Urothelium cell line (cell line): ENCODE data around the gene GALNT3.
A peak's percentile ranks its signal among the peaks of the same experiment; 100 is the strongest.

Source experiments
- DNase-seq: peaks from one replicate; pipeline ENCODE4 v3.0.0; 2011; ENCODE audit warnings: low spot score, mixed read lengths
- FAIRE-seq: peaks from 2 replicates; lab custom pipeline; 2011; peaks lifted over from hg19 to GRCh38; lab: Jason Lieb, UNC

GALNT3 gene

DNA sequence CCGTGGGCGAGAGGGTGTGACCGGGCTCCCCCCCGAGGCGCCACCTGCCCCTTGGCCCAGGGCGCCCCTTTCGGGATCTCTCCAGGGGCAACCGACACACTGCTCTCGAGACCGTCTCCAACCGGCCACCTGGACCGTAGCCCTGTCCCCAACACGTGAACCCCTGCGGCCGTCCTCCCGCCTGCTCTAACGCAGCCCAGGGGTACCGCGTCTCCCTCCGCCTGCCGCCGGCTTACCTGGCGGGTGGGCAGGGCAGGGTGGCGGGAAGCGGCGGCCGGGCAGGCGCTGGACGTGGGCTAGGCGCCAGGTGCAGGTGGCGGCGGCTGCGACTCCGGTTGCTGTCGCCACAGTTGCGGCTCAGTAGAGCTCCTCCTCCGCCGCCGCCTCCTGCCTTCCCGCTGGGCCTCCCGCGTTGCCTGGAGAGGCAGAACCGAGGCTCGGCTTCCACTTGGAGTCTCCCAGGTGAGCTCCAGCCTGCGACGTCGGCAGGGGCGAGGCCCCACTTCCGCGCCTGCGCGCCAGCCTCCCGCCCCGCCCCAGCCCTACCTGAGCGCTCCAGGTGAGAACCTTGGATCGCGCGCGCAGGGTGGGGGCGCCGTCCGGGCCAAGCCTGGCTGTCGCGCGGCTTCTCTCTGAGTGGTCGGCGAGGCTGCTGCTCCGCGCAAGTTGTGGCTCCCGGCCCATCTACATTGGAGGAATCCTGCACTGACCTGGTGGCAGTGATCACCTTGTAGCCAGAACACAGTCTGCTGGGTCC, at the start of gene GALNT3:
Gene GALNT3 (minus strand): TSS at position 469 of the 757 bp plus-strand sequence. CDS start 23,547 bp downstream, outside the sequence.
- FAIRE-seq, result no peak
- DNase-seq, result no peak

DNA sequence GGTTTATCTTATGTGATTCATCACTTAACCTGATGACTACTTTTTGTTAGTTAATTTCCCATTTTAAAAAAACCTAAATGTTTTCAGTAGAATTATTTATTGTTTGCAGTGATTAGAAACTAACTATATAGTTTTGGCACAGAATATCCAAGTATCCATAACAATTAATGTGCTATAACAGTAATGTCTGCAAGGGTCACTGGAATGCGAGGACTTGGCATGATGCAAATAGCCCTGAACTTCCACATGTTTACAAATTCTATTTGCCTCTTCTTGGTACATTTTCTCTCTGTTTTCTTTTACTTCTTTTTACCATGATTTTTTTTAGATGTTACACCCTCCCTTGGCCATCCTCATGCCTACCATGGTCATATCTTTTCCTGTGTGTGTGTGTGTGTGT, 49.3 kb upstream of the GALNT3 start:
- DNase-seq, result no peak
- no peak for FAIRE-seq

DNA sequence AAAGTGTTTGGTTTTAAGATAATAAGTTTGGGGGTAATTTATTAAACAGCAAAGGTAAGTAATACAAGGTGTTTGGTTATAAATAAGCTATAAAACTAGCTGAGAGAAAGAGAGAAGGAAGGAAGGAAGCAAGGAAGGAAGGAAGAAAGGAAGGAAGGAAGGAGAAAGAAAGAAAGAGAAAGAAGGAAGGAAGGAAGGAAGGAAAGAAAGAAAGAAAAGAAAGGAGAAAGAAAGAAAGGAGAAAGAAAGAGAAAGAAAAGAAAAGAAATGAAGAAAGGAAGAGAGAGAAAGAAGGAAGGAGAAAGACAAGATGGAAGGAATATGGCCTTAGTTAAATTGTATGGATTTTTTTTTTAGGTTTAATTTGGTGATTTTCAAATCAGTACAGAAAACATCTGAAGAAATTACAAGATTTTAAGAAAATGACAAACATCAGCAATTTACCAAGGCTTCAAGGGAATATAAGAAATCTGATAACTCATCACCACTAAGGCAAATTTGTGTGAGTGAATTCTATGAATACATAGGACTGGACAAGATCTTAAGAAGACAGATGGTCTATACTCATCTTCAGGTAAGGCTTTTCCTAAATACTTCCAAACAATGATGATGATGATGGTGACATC, 46.4 kb upstream of the GALNT3 start:
- DNase-seq (no peak), FAIRE-seq (no peak)

DNA sequence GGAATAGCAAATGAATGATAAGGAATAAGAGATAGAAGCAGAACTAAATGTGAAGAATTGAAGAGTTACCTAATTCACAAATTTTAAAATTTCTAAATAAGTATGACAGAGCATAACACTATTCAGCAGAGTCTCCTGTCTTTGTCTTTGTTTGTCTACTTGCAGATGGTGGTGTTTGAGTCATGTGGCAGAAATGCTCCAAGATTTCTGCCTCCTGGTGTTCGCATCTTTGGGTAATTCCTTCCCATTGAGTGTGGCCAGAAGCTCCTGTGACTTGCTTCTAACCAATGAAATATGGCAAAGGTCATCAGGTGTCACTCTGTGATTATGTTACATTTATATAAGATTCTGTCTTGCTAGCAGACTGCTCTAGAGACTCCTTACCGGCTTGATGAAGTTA, 45.6 kb upstream of the GALNT3 start:
- FAIRE-seq (no peak), DNase-seq (no peak)

DNA sequence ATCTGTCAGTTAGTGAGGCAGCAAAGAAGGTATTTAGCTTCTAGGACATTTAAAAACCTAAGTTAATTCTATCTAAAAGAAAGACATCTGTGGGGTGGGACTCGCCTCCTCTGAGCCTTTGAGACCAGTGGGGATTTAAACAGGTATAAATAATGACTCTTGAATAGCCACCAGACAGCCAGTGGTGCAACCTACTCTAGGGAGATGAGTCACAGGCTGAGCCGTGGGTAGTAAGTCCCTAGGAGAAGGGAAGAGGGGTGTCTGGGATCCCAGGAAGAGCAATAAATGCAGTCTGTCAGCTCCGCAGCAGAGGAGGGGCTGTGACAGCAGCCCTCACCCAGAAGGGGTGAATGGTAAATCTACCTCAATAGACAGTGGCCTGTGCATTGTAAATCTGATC, 43.1 kb upstream of the GALNT3 start:
- DNase-seq (peak; percentile 44), FAIRE-seq (peak; percentile 48)

DNA sequence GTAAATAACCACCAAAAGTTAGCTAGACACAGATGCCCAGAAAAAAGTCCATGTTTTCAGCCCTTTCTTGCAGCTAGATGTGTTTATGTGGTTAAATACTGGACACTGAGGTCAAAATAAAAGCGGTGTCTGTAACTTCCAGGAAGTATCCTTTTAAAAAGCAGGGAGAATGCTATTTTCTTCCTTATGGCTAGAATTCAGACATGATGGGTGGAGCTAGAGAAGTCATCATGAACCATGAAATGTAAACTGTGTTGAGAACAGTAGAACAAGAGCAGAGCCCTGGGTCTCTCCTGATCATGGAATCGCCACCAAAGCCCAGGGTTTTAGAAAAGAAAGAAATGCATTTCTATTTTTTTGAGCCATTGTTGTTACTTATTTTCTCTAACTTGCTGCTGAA, 41.3 kb upstream of the GALNT3 start:
- FAIRE-seq, result no peak

DNA sequence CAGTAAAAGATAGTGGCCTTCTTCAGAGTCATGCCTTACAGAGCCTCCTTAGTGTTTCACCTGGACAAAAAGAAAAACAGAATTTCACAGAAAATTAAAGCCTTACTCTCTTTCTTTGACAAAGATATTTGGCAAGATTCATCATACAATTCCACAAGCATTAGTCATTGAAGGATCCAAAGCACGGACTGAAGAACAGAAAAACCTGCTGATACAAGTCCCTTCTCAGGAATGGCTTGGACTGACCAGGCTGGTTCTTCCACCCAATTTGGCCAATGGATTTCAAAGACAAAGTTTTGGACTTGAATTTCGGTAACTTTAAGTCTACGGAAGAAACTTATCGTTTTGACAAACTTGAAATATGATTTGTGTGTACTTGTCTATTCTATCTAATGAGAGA, 39.1 kb upstream of the GALNT3 start:
- DNase-seq, result peak; percentile 60
- no peak for FAIRE-seq

More for the DNA sequence above, 41.3 kb upstream of the GALNT3 start:
- no peak for DNase-seq

DNA sequence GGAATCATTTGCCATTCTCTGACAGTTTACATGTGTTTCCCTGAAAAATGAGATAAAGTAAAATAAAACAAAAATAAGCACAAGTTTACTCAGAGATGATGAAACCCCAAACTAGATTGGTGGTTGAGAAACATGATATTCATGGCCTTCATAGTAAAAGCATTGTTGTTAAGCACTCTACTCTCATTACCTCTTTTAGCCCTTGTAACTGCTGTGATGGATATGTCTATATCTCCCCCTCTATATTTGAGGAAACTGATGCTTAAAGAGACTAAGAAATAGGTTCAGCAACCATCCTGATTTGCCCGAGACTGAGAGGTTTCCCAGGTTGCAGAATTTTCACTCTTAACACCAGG, 33.9 kb upstream of the GALNT3 start:
- FAIRE-seq, result no peak

DNA sequence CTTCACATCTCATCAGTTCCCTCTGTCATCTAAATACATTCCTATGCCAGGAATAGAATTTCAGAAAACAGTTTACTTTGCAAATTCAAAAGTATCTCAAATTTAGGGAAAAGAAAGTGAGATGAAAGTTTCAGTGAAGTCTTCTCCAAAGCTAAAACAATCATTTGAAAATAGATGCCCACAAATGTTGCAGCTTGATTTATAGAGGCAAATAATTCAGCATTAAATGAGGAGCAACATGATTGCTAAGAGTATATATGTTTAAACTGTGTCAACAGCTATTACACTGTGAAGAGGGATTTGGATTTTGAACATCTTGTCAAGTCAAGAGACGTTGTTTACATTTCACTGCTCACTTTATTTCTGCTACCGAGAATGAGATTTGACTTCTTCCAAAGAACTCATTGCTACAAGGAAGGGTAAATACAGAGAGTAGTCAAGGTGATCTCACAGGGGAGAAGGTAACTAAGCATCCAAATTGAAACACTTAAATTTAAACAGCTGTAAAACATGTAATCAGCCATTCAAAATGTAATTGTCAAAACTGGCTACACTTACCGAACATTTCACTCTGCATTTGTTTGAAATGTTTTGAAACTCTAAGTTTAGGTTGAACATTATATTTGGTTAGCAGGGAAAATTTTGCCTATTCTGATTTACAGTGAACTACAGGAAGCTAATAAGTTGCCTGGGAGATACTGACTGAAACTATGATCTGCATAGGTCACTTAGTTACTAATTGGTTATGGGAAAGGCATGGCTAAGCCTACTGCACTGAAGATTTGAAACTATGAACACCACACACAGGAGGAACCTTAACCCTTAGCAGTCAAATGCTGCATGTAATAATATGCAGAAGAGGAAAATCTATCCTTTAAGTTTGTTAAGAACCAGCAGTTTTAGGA, 33.2 kb upstream of the GALNT3 start:
- no peak for FAIRE-seq
- DNase-seq, result no peak

More for the DNA sequence above, 33.9 kb upstream of the GALNT3 start:
- no peak for DNase-seq

DNA sequence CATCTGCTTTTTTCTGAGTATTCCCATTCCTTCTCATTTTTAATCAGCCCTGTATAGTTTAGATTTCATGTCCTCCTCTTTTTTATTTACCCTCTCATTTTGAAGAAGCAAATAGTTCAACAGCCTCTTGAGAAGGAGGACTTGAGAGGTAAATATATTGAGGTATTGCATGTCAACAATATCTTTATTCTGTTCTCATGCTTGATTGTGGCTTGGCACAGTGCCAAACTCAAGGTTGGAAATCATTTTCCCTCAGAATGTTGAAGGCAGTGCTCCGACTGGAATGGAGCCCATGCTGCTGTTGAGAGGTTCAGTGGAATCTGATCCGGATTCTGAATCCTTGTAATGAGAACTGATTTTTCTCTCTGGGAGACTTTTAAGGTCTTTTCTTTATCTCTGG, 31.0 kb upstream of the GALNT3 start:
- FAIRE-seq (no peak), DNase-seq (peak; percentile 18)

DNA sequence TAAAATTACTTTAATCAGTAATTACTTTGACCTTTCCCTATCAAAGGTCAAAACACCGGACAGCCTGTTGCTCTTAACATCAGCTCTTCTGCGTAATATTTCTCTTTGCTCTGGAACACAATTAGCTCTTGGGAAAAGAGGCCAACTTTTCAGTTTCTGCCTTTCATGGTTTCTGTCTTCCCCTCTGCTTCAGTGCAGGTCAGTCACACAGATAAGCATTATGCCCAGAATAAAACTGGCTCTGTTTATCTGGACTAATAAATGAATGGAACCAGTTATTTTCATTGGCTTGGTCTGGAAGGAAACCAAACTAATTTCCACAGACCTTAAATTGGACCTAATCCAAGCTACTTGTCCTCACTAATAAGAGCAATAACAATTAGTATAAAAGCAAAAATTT, 26.2 kb upstream of the GALNT3 start:
- FAIRE-seq, result no peak
- DNase-seq, result no peak

DNA sequence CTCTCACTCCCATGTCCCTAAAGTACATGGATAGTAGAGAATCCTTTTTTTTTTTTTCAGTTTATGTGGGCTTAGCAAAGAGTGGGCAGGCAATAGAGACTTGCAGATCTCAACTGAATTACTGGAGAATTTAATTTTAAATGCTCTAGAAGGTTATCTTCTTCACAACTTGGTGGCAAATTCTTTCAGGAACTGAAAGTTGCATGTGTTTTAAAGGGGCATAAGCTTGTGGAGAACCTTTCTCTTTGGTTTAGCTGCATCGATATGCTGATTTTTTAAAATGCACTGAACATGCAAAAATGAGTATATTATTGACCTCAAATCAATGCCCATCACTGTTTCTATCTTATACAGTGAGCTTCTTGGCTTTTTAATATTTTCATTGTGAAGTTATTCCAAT, 24.9 kb upstream of the GALNT3 start:
- FAIRE-seq (no peak), DNase-seq (no peak)

DNA sequence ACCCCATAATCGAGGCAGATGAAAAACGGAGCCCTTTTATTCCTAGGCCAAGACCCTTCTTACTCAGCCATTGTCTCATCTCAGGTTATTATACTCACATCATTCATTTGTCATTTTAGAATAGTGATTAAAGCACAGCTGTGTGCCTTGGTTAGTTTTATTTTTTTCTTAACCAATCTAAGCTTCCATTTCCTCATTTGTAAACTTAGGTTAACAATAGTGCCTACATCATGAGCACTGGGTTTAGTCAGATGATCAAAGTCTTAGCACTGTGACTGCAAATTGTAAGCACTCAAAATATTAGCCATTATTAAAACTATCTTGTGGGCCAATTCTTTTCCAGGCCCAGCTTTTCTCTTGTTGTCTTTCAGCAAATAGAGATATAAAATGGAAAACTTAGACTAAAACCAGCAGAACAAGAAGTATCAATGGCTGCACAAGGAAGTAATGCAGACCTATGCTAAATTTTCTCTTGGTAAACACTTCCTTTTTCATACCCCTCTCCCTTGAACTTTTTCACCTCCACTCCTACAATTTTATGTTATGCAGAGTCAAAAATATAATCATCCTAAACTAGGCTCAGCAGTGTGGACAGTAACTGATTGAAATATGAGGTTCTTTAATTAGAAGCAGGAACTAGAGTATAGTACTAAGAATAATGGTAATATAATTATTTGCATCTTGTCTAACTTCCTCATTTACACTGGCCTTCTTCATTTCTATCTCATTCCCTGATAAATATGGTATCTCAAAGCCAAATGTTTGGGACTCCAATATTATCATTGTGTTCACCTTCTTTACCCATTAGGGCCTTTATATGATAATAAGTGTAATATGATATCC, 21.5 kb upstream of the GALNT3 start:
- DNase-seq, result no peak
- no peak for FAIRE-seq

DNA sequence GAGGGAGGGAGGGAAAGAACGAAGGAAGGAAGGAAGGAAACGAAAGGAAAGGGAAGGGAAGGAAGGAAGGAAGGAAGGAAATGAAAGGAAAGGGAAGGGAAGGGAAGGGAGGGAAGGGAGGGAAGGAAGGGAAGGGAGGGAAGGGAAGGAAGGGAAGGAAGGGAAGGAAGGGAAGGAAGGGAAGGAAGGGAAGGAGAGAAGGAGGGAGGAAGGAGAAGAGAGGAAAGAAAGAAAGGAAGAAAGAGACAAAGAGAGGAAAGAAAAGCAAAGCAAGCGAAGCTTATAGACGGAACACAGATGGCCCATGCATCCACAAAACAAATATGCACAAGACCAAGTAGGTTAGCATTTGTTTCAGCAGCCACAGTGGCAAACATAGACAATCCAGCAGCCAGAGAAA, 20.4 kb upstream of the GALNT3 start:
- no peak for DNase-seq
- FAIRE-seq, result no peak

DNA sequence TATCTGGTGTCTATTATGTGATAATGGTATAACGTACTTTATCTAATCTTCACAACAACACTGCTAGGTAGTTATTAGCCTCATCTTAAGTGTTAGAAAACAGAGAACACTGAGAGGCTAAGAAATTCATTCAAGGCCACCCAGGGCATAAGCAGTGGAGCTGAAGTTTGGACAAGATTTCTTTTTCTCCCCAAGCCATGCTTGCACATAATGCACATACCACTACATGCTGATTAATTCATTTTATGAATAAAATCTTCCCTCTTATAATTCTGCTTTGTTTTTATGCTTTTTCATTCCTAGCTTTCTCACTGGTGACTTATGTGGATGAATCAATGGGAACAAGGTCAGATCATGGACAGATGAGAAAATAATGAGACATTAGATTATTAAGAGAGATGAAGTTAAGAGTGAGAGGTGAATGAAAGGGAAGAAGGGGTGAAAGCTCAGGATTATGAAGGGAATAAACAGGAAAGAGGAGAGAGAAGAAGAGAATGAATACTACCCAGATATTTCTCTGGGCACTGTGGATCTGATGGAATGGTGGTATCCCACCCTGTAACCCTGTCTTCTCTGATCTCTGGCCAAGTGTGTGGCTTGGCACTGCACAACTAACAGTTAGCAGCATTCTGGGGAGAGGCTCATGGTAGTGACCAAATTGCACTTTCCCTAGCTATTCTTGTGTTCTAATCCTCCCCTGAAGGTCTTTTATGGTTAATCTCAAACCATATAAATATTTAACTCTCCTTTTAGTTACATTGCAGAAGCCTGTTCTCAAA, 17.7 kb upstream of the GALNT3 start:
- DNase-seq (no peak), FAIRE-seq (no peak)

DNA sequence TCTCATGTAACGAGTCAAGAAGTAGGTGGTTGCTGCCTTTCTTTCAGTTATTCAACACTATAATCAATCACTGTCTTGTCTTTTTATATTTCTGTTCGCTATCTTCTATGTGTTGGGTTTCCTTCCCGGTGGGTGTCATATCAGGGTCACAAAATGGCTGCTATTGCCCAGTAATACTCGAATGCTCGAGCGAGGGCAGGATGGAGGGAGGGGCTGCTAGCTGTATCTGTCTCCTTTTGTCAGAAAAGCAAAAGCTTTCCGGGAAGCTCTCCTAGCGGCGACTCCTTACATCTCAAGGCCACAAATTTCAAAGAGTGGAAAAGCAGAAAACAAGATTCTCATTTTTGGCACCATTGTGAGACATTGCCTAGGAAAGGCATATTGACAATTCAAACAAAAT, 16.4 kb upstream of the GALNT3 start:
- FAIRE-seq, result no peak
- no peak for DNase-seq

DNA sequence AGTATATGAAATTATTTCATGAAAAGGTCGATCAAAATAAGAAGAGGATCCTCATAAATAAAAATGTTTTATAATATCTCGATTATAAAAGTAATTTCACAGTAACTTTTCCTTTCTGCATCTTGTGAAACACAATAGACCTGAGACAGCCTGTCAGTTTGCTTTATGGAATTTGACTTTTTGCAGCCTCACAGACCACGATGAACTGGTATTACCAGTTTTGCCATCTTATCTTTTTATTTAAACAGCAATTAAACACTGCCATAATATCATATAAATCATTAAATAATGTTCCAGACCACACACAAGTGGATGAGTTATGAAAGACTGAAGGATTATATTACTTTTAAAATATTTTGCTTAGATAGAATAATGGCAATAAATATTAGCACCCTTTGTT, 10.7 kb upstream of the GALNT3 start:
- DNase-seq (no peak), FAIRE-seq (no peak)

DNA sequence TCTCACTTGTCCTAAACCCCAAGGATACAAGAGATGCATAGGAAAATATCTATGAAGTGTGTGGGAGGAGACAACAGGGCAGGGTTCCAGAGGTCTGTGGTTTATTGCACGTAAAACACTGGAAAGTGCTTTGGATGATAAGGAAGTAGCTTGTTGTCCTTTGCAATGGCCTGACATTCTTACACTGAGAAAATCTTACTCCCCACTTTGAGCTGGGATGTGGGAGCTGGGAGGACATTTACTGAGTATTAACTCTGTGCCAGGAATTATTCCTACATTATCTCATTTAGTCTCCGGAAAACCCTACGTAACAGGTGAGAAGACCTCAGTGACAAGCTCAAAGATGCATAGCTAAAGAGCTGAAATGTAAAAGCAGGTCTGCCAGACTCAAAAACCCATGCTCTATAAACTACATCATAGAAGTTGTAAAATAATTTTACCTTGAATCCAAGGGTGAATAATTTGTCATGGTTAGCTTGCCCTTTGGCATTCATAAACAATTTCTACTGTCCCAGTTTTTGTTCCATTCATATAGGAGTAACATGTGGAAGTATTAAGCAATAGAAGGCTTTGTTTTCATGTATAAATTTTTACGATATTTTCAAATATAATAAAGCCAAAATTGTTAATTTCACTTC, 9.2 kb upstream of the GALNT3 start:
- FAIRE-seq (no peak), DNase-seq (no peak)

DNA sequence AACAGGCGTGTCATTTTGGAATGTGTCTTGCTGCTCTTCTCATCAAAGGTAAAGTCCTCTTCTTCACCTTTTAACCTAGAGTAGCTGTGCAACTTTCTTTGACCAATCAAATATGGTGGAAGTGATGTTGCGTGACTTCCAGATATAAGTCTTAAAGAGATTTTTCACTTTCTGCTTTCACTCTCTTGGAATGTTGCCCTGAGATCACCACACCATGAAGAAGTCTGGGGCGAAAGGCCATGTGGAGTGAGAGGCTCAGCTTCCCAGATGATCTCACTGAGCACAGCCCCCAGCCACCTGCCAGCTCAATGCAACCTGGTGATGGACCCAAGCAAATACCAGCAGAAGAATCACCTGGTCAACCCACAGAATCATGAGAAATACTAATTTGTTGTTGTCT, 7.1 kb upstream of the GALNT3 start:
- no peak for DNase-seq
- FAIRE-seq, result no peak
